H9 (cell line): Measurements from ENCODE around the gene PNKD. TPM values are rescaled to one million over a fixed set of nuclear protein-coding genes. Genes with fewer than 3 reads are reported as not detected.

Experiments
- DNase-seq: peaks from one replicate; pipeline ENCODE4 v3.0.0-alpha.2; 2017
- H2AFZ ChIP-seq: one replicate; pipeline ENCODE4 v1.6.1; 2013; ENCODE audit warnings: mild to moderate bottlenecking, low read length, control low read depth, moderate library complexity
- H2AK5ac ChIP-seq: 2 replicates; pipeline ENCODE4 v1.6.1; 2013; ENCODE audit warnings: low read length, control low read depth, mixed read lengths; ENCODE audit not compliant: insufficient read length
- H2BK120ac ChIP-seq: one replicate; pipeline ENCODE4 v1.6.1; 2013; ENCODE audit warnings: low read depth, mild to moderate bottlenecking, low read length, control low read depth, inconsistent platforms; ENCODE audit not compliant: poor library complexity, severe bottlenecking
- H2BK12ac ChIP-seq: 2 replicates; pipeline ENCODE4 v1.6.1; 2013; ENCODE audit warnings: low read length, control low read depth, mixed read lengths, low read depth; ENCODE audit not compliant: insufficient read length
- H2BK15ac ChIP-seq: 2 replicates; pipeline ENCODE4 v1.6.1; 2013; ENCODE audit warnings: low read depth, low read length, control low read depth
- H2BK20ac ChIP-seq: one replicate; pipeline ENCODE4 v1.6.1; 2013; ENCODE audit warnings: low read depth, mild to moderate bottlenecking, low read length, control low read depth, inconsistent platforms; ENCODE audit not compliant: poor library complexity, severe bottlenecking
- H2BK5ac ChIP-seq: 2 replicates; pipeline ENCODE4 v1.6.1; 2013; ENCODE audit warnings: low read length, control low read depth, mixed read lengths; ENCODE audit not compliant: insufficient read length
- H3K14ac ChIP-seq: 2 replicates; pipeline ENCODE4 v1.6.1; 2013; ENCODE audit warnings: low read length, control low read depth; ENCODE audit not compliant: insufficient read depth
- H3K18ac ChIP-seq: 2 replicates; pipeline ENCODE4 v1.6.1; 2013; ENCODE audit warnings: low read depth, mild to moderate bottlenecking, mixed read lengths, low read length, control low read depth; ENCODE audit not compliant: insufficient read length
- H3K23ac ChIP-seq: 2 replicates; pipeline ENCODE4 v1.6.1; 2013; ENCODE audit warnings: low read length, control low read depth, mixed read lengths, low read depth; ENCODE audit not compliant: insufficient read length
- H3K23me2 ChIP-seq: 2 replicates; pipeline ENCODE4 v1.6.1; 2013; ENCODE audit warnings: low read depth, mild to moderate bottlenecking, mixed read lengths, low read length, control low read depth; ENCODE audit not compliant: insufficient read length, poor library complexity, severe bottlenecking
- H3K27ac ChIP-seq: 2 replicates; pipeline ENCODE4 v1.5.1; 2013; ENCODE audit warnings: low read length, control low read depth, mixed read lengths, low read depth; ENCODE audit not compliant: insufficient read length
- H3K27me3 ChIP-seq: 2 replicates; pipeline ENCODE4 v1.6.1; 2013; ENCODE audit warnings: low read length, control low read depth, inconsistent platforms; ENCODE audit not compliant: insufficient read depth
- H3K4ac ChIP-seq: 2 replicates; pipeline ENCODE4 v1.6.1; 2013; ENCODE audit warnings: low read depth, mild to moderate bottlenecking, control low read depth, inconsistent platforms, low read length, moderate library complexity
- H3K4me1 ChIP-seq: 2 replicates; pipeline ENCODE4 v1.6.1; 2013; ENCODE audit warnings: low read length, control low read depth, inconsistent platforms; ENCODE audit not compliant: insufficient read depth
- H3K4me2 ChIP-seq: 2 replicates; pipeline ENCODE4 v1.6.1; 2013; ENCODE audit warnings: low read length, control low read depth, mixed read lengths; ENCODE audit not compliant: insufficient read length, insufficient read depth
- H3K56ac ChIP-seq: 2 replicates; pipeline ENCODE4 v1.6.1; 2013; ENCODE audit warnings: low read depth, mild to moderate bottlenecking, mixed read lengths, low read length, control low read depth; ENCODE audit not compliant: insufficient read length
- H3K79me1 ChIP-seq: 2 replicates; pipeline ENCODE4 v1.6.1; 2013; ENCODE audit warnings: low read depth, mild to moderate bottlenecking, moderate library complexity, low read length, control low read depth, inconsistent platforms; ENCODE audit not compliant: insufficient read depth, poor library complexity, severe bottlenecking
- H3K79me2 ChIP-seq: 2 replicates; pipeline ENCODE4 v1.6.1; 2013; ENCODE audit warnings: low read length, control low read depth, inconsistent platforms; ENCODE audit not compliant: insufficient read depth
- H3K9ac ChIP-seq: 2 replicates; pipeline ENCODE4 v1.6.1; 2013; ENCODE audit warnings: low read length, control low read depth, mixed read lengths; ENCODE audit not compliant: insufficient read length; ENCODE audit errors: extremely low read depth
- H3K9me3 ChIP-seq: one replicate; pipeline ENCODE4 v1.6.1; 2013; ENCODE audit warnings: low read depth, low read length, inconsistent platforms; ENCODE audit not compliant: control insufficient read depth
- H3T11ph ChIP-seq: one replicate; pipeline ENCODE4 v1.6.1; 2013; ENCODE audit warnings: mild to moderate bottlenecking, low read length, control low read depth, inconsistent platforms
- H4K20me1 ChIP-seq: one replicate; pipeline ENCODE4 v1.6.1; 2013; ENCODE audit not compliant: control insufficient read depth, insufficient read length, insufficient read depth
- H4K5ac ChIP-seq: 2 replicates; pipeline ENCODE4 v1.6.1; 2013; ENCODE audit warnings: low read depth, mild to moderate bottlenecking, mixed read lengths, low read length, control low read depth; ENCODE audit not compliant: insufficient read length
- H4K8ac ChIP-seq: replicated peaks from 2 replicates; pipeline ENCODE4 v1.6.1; 2013; ENCODE audit warnings: low read length, control low read depth, mixed read lengths, low read depth; ENCODE audit not compliant: insufficient read length
- H4K91ac ChIP-seq: 2 replicates; pipeline ENCODE4 v1.6.1; 2013; ENCODE audit warnings: low read depth, mild to moderate bottlenecking, moderate library complexity, mixed read lengths, low read length, control low read depth; ENCODE audit not compliant: insufficient read length
- H3K27ac Mint-ChIP-seq, 3 experiments: 2 replicates in 2 of 3; 3 replicates in 1 of 3; pipeline ENCODE4 v1.8.0; 2020 to 2021; ENCODE audit warnings: mixed read lengths in 3 of 3, mild to moderate bottlenecking in 1 of 3, moderate library complexity in 1 of 3
- H3K27me3 Mint-ChIP-seq: 2 replicates; pipeline ENCODE4 v1.8.0; 2021; ENCODE audit warnings: low read depth, mild to moderate bottlenecking, moderate library complexity, mixed read lengths
- H3K36me3 Mint-ChIP-seq, 3 experiments: 2 replicates in 2 of 3; 3 replicates in 1 of 3; pipeline ENCODE4 v1.8.0; 2020 to 2021; ENCODE audit warnings: low read depth in 3 of 3, mixed read lengths in 3 of 3; ENCODE audit not compliant: insufficient read depth in 1 of 3
- H3K4me1 Mint-ChIP-seq, 2 experiments: 2 replicates each; pipeline ENCODE4 v1.8.0; 2020; ENCODE audit warnings: mixed read lengths in 2 of 2
- H3K4me3 Mint-ChIP-seq, 2 experiments: 2 replicates in 1 of 2; 3 replicates in 1 of 2; pipeline ENCODE4 v1.8.0; 2020 to 2021; ENCODE audit warnings: mild to moderate bottlenecking in 2 of 2, mixed read lengths in 2 of 2, moderate library complexity in 1 of 2
- H3K9me3 Mint-ChIP-seq, 2 experiments: 2 replicates in 1 of 2; 3 replicates in 1 of 2; pipeline ENCODE4 v1.8.0; 2020; ENCODE audit warnings: mild to moderate bottlenecking in 2 of 2, mixed read lengths in 2 of 2, moderate library complexity in 1 of 2
- WGBS: extraction: QIAGEN DNeasy Blood & Tissue Kit; methylation state at CpG from one replicate; pipeline ENCODE4 v1.1.7; 2013; ENCODE audit warnings: missing lambda C conversion rate, low lambda C conversion rate, mixed read lengths; ENCODE audit not compliant: insufficient read length; ENCODE audit errors: extremely low coverage; 5-methylcytosine and 5-hydroxymethylcytosine counted together
- total RNA-seq: library from RNA; stranded (reverse); gene quantifications from 2 replicates; pipeline ENCODE4 v1.2.1, GENCODE V29; 2021
- TF ChIP-seq, protein P1 (sequence below): fragments of 200-600 bp; sonication (generic); conservative IDR thresholded peaks from 3 replicates; pipeline ENCODE4 v1.8.0; 2021; ENCODE audit warnings: antibody characterized with exemption, mild to moderate bottlenecking

The PNKD gene
- total RNA-seq, 1 experiment from 2014 or later = 31.6 TPM

DNA sequence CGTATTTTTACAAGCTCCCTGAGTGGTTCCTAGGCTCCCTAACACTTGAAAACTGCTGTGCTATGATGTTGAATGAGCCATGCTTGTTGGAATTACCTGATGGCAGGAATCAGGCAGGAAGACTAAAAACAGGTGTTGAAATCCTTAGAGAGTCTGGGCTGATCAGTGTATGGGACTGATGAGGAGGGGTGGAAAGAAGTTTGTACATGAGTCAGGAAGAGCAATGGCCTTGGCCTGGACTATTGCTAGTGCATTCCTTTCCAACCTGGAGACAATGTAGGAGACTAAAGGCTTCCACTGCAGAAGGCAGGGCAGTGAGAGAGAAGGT, 46.9 kb downstream of the PNKD start:
- peaks cover 7 to 9% of the 10 kb centered on the region in 2 experiments for H3K4me1 Mint-ChIP-seq
- no peak overlapping the region for H3K4me3 Mint-ChIP-seq
- H3K14ac ChIP-seq = no peak overlapping the region
- no peaks in the 10 kb centered on the region for H3K36me3 Mint-ChIP-seq
- H3K23ac ChIP-seq = no peak overlapping the region
- H3K79me1 ChIP-seq = no peaks in the 10 kb centered on the region
- TF ChIP-seq, protein P1, sequence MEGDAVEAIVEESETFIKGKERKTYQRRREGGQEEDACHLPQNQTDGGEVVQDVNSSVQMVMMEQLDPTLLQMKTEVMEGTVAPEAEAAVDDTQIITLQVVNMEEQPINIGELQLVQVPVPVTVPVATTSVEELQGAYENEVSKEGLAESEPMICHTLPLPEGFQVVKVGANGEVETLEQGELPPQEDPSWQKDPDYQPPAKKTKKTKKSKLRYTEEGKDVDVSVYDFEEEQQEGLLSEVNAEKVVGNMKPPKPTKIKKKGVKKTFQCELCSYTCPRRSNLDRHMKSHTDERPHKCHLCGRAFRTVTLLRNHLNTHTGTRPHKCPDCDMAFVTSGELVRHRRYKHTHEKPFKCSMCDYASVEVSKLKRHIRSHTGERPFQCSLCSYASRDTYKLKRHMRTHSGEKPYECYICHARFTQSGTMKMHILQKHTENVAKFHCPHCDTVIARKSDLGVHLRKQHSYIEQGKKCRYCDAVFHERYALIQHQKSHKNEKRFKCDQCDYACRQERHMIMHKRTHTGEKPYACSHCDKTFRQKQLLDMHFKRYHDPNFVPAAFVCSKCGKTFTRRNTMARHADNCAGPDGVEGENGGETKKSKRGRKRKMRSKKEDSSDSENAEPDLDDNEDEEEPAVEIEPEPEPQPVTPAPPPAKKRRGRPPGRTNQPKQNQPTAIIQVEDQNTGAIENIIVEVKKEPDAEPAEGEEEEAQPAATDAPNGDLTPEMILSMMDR = no peak
- no peak overlapping the region for H2AFZ ChIP-seq
- no peak overlapping the region for H3K4ac ChIP-seq
- H3K27ac ChIP-seq = no peak overlapping the region
- H3K9ac ChIP-seq = no peak overlapping the region
- DNase-seq = no peak
- no peak overlapping the region; the same call in 1 of the 2 replicates for H2BK15ac ChIP-seq
- H3K9me3 ChIP-seq = no peaks in the 10 kb centered on the region
- no peak overlapping the region for H3K27ac Mint-ChIP-seq
- WGBS = no CpG with 5 or more reads among the region's 1 CpG
- H3K4me1 ChIP-seq = 0 out of 2 replicates have a peak, but pooled peaks cover 1% of the 10 kb centered on the region
- H3K23me2 ChIP-seq = no peaks in the 10 kb centered on the region
- H2BK12ac ChIP-seq = no peak overlapping the region
- no peak overlapping the region for H3K4me2 ChIP-seq
- no peaks in the 10 kb centered on the region; the same call in 1 of the 2 replicates for H3K27me3 Mint-ChIP-seq
- H4K5ac ChIP-seq = no peak overlapping the region
- no peak overlapping the region for H3K18ac ChIP-seq
- H3K9me3 Mint-ChIP-seq = no peaks in the 10 kb centered on the region
- no peak overlapping the region for H2BK20ac ChIP-seq
- no peak overlapping the region for H2BK5ac ChIP-seq
- H4K20me1 ChIP-seq = no peaks in the 10 kb centered on the region
- no peak overlapping the region for H2BK120ac ChIP-seq
- no peaks in the 10 kb centered on the region for H3K79me2 ChIP-seq
- no peak overlapping the region for H2AK5ac ChIP-seq
- no peaks in the 10 kb centered on the region for H3K27me3 ChIP-seq
- no peak overlapping the region for H4K91ac ChIP-seq
- no peak overlapping the region for H4K8ac ChIP-seq
- no peak overlapping the region for H3T11ph ChIP-seq
- no peak overlapping the region for H3K56ac ChIP-seq
